ENCODE data around the gene ZNF445. TPM values are rescaled to one million over a fixed set of nuclear protein-coding genes. Genes with fewer than 3 reads are reported as not detected.
"Not testable (repeated sequence)": the region's sequence is repeated elsewhere in the genome, so short reads cannot be mapped to it uniquely, and the experiment has no call there.

Gene ZNF445
- total RNA-seq, 1 donor from 2014 or later = 20.4 TPM

DNA sequence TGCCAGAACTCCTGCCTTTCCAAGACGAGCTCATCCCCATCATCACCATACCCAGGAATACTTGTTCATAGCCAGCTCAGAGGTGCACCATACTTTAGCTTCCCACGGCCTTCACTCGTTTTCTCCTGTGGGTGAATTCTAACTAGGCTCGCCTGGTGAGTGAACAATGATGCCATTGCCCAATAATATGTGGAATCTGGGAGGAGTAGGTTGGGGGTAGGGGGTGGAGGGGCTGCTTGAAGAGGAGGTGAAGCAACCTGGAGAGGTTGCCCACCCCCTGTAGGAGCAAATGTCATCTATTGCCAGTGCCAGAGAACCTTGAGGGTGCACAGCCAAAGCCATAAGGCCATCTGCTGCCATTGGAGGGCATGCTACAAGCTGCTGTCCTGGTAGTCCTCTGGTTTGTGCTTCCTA lies 592 bp upstream of the ZNF445 start:
- Mint-ChIP-seq H3K27ac (ENCODE audit: unreplicated experiment) (peak overlapping the region; percentile 94), H3K4me1 (ENCODE audit: low read depth) (peaks cover 28% of the 10 kb centered on the region), H3K27me3 (ENCODE audit: low read depth) (no peaks in the 10 kb centered on the region), H3K36me3 (ENCODE audit: low read depth) (no peaks in the 10 kb centered on the region), H3K9me3 (ENCODE audit: low read depth) (no peaks in the 10 kb centered on the region), H3K4me3 (ENCODE audit: unreplicated experiment) (peak overlapping the region; percentile 92)
- TF ChIP-seq, protein P1, sequence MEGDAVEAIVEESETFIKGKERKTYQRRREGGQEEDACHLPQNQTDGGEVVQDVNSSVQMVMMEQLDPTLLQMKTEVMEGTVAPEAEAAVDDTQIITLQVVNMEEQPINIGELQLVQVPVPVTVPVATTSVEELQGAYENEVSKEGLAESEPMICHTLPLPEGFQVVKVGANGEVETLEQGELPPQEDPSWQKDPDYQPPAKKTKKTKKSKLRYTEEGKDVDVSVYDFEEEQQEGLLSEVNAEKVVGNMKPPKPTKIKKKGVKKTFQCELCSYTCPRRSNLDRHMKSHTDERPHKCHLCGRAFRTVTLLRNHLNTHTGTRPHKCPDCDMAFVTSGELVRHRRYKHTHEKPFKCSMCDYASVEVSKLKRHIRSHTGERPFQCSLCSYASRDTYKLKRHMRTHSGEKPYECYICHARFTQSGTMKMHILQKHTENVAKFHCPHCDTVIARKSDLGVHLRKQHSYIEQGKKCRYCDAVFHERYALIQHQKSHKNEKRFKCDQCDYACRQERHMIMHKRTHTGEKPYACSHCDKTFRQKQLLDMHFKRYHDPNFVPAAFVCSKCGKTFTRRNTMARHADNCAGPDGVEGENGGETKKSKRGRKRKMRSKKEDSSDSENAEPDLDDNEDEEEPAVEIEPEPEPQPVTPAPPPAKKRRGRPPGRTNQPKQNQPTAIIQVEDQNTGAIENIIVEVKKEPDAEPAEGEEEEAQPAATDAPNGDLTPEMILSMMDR (IDR thresholded peaks at IDR 0.05) = no peak
- no peak for DNase-seq (ENCODE audit: low spot score)

DNA sequence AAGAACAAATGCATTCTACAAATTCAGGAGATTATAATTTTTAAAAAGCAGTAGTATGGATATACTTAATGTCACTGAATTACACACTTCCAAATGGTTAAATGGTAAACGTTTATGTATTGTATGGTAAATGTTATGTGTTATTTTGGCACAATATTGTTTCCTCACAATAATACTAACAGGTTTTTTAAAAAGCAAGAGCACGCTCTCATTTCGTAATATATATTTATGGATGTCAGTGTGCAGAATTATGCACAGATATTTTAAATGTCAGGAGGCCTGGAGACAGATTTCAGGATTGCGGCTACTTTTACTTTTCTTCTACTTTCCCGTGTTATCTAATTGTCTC lies 533 bp downstream of the ZNF445 start:
- DNase-seq (ENCODE audit: low spot score) = no peak
- TF ChIP-seq, protein P1 (IDR thresholded peaks at IDR 0.05) = no peak
- Mint-ChIP-seq H3K27me3 (ENCODE audit: low read depth) (no peaks in the 10 kb centered on the region), H3K36me3 (ENCODE audit: low read depth) (no peaks in the 10 kb centered on the region), H3K4me1 (ENCODE audit: low read depth) (peaks cover 35% of the 10 kb centered on the region), H3K9me3 (ENCODE audit: low read depth) (no peaks in the 10 kb centered on the region), H3K4me3 (ENCODE audit: unreplicated experiment) (peak overlapping the region; percentile 92), H3K27ac (ENCODE audit: unreplicated experiment) (peak overlapping the region; percentile 85)

DNA sequence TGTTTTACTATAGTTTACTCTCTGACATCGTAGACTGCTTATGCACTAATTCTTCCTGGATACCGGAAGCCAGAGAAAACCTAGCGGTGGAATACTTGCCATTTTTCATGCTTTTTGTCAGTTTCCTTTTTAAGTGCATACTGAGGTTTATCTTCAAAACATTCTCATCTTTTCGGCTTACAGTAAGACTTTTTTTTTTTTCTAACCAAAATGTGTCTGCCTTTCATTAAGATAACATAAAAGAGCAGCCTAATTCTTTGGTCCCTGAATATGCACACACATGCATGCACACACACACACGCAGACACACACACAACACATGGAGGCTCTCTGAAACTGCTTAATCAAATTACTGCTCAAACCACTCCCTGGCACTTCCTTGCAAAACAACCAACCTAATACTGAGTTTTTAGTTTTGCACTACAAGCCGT lies 1.3 kb downstream of the ZNF445 start:
- DNase-seq (ENCODE audit: low spot score) = no peak
- Mint-ChIP-seq H3K36me3 (ENCODE audit: low read depth) (no peaks in the 10 kb centered on the region), H3K27me3 (ENCODE audit: low read depth) (no peaks in the 10 kb centered on the region), H3K27ac (ENCODE audit: unreplicated experiment) (peak overlapping the region; percentile 84), H3K4me3 (ENCODE audit: unreplicated experiment) (peak overlapping the region; percentile 92), H3K9me3 (ENCODE audit: low read depth) (no peaks in the 10 kb centered on the region), H3K4me1 (ENCODE audit: low read depth) (peaks cover 43% of the 10 kb centered on the region)
- TF ChIP-seq, protein P1 (IDR thresholded peaks at IDR 0.05) = peak; percentile 43

DNA sequence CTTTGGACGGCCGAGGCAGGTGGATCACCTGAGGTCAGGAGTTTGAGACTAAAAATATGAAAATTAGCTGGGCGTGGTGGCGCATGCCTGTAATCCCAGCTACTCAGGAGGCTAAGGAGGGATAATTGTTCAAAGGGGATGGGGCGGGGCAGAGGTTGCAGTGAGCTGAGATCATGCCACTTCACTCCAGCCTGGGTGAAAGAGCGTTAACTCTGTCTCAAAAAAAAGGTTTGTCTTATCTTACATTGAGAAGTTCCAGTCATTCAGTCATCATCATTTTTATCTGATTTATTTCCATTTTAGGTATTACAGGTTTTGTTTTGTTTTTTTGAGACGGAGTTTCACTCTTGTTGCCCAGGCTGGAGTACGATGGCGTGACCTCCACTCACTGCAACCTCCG lies 2.6 kb downstream of the ZNF445 start:
- not testable (repeated sequence) for H3K27me3 Mint-ChIP-seq (ENCODE audit: low read depth); DNase-seq (ENCODE audit: low spot score); H3K9me3 Mint-ChIP-seq (ENCODE audit: low read depth); H3K36me3 Mint-ChIP-seq (ENCODE audit: low read depth); H3K4me3 Mint-ChIP-seq (ENCODE audit: unreplicated experiment)
- Mint-ChIP-seq H3K27ac (ENCODE audit: unreplicated experiment) (peak overlapping the region; percentile 66), H3K4me1 (ENCODE audit: low read depth) (peaks cover 45% of the 10 kb centered on the region)

DNA sequence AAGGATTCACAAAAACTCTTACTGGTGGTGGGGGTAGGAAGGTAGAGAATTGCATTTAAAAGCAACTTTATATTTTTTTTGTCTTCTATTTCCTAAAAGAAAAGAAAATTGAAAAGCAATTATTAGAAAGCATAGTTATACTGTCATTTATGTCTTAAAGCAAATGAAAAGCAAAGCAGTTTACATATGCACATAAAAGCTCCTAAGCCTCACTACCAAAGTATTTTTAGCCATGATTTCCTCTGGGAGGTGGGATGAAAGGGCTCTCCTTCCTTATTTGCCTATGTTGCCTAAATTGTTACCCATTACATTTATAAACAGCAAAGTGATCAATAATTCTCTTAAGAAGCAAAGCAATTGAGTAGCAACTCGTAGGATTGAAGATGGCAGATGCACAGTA lies 7.0 kb downstream of the ZNF445 start:
- Mint-ChIP-seq H3K27ac (ENCODE audit: unreplicated experiment) (no peak overlapping the region), H3K4me1 (ENCODE audit: low read depth) (peaks cover 45% of the 10 kb centered on the region), H3K9me3 (ENCODE audit: low read depth) (no peaks in the 10 kb centered on the region), H3K27me3 (ENCODE audit: low read depth) (no peaks in the 10 kb centered on the region), H3K36me3 (ENCODE audit: low read depth) (peaks cover 2% of the 10 kb centered on the region), H3K4me3 (ENCODE audit: unreplicated experiment) (no peak overlapping the region)
- TF ChIP-seq, protein P1 (IDR thresholded peaks at IDR 0.05) = no peak
- DNase-seq (ENCODE audit: low spot score) = no peak

DNA sequence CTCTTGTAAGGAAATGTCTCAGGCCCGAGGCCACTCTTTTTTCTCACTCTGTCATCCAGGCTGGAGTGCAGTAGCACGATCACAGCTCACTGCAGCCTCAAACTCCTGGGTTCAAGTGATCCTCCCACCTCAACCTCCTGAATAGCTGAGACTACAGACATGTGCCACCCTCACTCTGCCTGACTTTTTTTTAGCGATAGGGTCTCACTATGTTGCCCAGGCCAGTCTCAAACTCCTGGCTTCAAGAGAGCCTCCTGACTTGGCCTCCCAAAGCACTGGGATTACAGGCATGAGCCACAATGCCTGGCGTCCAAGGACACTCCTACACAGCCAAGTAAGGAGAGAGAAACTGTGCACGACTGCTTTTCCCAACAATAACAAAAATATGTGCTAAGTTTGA lies 7.6 kb downstream of the ZNF445 start:
- H3K9me3 Mint-ChIP-seq (ENCODE audit: low read depth) = no peaks in the 10 kb centered on the region
- no peak overlapping the region for H3K4me3 Mint-ChIP-seq (ENCODE audit: unreplicated experiment)
- H3K36me3 Mint-ChIP-seq (ENCODE audit: low read depth) = peaks cover 4% of the 10 kb centered on the region
- H3K27me3 Mint-ChIP-seq (ENCODE audit: low read depth) = no peaks in the 10 kb centered on the region
- peaks cover 45% of the 10 kb centered on the region for H3K4me1 Mint-ChIP-seq (ENCODE audit: low read depth)
- no peak for DNase-seq (ENCODE audit: low spot score)
- TF ChIP-seq, protein P1 (IDR thresholded peaks at IDR 0.05) = no peak
- H3K27ac Mint-ChIP-seq (ENCODE audit: unreplicated experiment) = no peak overlapping the region

All from chondrocyte (in vitro differentiated cells).